ENCODE data around the gene CTSL. TPM values are rescaled to one million over a fixed set of nuclear protein-coding genes. Genes with fewer than 3 reads are reported as not detected.

The CTSL gene
- total RNA-seq, 1 experiment from 2014 or later, result 84.2 TPM

DNA sequence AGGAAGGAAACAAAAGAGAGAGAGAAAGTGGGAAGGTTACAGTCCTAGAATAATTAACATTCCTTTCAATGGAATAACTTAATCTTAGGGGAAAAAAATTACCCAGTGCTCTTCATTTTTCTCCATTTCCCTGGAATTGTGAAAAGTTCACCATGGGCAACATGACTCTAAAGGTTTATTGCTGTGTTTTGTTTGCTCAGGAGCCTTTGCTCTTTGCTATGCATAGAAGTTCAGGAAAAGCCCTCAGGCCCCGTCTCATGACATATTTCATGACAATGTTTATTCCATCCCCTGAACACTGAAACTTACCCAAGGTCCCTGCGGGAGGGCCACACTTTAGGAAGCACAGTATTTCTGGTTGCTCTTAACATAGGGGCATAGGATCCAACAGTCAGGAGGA is 9.8 kb upstream of the CTSL start:
- TF ChIP-seq, protein P1, sequence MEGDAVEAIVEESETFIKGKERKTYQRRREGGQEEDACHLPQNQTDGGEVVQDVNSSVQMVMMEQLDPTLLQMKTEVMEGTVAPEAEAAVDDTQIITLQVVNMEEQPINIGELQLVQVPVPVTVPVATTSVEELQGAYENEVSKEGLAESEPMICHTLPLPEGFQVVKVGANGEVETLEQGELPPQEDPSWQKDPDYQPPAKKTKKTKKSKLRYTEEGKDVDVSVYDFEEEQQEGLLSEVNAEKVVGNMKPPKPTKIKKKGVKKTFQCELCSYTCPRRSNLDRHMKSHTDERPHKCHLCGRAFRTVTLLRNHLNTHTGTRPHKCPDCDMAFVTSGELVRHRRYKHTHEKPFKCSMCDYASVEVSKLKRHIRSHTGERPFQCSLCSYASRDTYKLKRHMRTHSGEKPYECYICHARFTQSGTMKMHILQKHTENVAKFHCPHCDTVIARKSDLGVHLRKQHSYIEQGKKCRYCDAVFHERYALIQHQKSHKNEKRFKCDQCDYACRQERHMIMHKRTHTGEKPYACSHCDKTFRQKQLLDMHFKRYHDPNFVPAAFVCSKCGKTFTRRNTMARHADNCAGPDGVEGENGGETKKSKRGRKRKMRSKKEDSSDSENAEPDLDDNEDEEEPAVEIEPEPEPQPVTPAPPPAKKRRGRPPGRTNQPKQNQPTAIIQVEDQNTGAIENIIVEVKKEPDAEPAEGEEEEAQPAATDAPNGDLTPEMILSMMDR (IDR thresholded peaks at IDR 0.05; ENCODE audit: unreplicated experiment), result no peak
- no peak for DNase-seq (ENCODE audit: unreplicated experiment)
- peaks cover 17% of the 10 kb centered on the region for H3K4me1 Mint-ChIP-seq (ENCODE audit: insufficient read depth, unreplicated experiment)
- no peak overlapping the region for H3K27ac Mint-ChIP-seq (ENCODE audit: low read depth, unreplicated experiment)
- POLR2A ChIA-PET, result no interaction called here
- CTCF ChIA-PET, result no interaction called here
- intact Hi-C loops (cut with micrococcal nuclease), result no loop called here
- no TSS peak for BruUV-seq (replicated peaks)
- H3K4me3 Mint-ChIP-seq (ENCODE audit: unreplicated experiment), result no peak overlapping the region
- no peaks in the 10 kb centered on the region for H3K27me3 Mint-ChIP-seq (ENCODE audit: insufficient read depth, unreplicated experiment)
- no peaks in the 10 kb centered on the region for H3K9me3 Mint-ChIP-seq (ENCODE audit: unreplicated experiment)
- H3K36me3 Mint-ChIP-seq (ENCODE audit: insufficient read depth, unreplicated experiment), result peaks cover 5% of the 10 kb centered on the region

DNA sequence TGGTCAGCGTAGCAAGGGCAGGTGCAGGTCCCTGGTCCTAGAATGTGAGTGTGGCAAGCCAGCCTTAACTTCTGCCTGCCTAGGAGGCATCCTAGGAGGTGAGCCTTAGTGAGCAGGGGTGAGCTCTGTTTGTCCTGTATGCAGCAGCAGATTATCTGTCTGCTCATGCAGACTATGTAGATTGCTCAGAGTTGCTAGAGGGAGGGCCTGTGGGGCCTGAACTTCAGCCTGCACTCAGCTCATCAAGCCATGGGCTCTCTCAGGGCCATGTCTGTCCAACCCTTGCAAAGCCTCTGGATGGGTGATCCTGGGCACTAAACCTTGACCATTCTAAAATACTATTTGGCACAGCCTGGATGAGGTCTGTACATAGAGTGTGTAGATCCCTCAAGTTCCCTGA is 8.5 kb upstream of the CTSL start:
- H3K27me3 Mint-ChIP-seq (ENCODE audit: insufficient read depth, unreplicated experiment), result no peaks in the 10 kb centered on the region
- no peak for DNase-seq (ENCODE audit: unreplicated experiment)
- ChIA-PET CTCF (interaction anchor here (1.5 kb wide), 1 partner anchor 95 kb away, joined by 4 read pairs; no protein-coding TSS in a partner anchor), POLR2A (no interaction called here)
- H3K36me3 Mint-ChIP-seq (ENCODE audit: insufficient read depth, unreplicated experiment), result peaks cover 5% of the 10 kb centered on the region
- H3K4me3 Mint-ChIP-seq (ENCODE audit: unreplicated experiment), result no peak overlapping the region
- no TSS peak for BruUV-seq (replicated peaks)
- peaks cover 17% of the 10 kb centered on the region for H3K4me1 Mint-ChIP-seq (ENCODE audit: insufficient read depth, unreplicated experiment)
- no peaks in the 10 kb centered on the region for H3K9me3 Mint-ChIP-seq (ENCODE audit: unreplicated experiment)
- TF ChIP-seq, protein P1 (IDR thresholded peaks at IDR 0.05; ENCODE audit: unreplicated experiment), result no peak
- no peak overlapping the region for H3K27ac Mint-ChIP-seq (ENCODE audit: low read depth, unreplicated experiment)
- intact Hi-C loops (cut with micrococcal nuclease), result no loop called here

DNA sequence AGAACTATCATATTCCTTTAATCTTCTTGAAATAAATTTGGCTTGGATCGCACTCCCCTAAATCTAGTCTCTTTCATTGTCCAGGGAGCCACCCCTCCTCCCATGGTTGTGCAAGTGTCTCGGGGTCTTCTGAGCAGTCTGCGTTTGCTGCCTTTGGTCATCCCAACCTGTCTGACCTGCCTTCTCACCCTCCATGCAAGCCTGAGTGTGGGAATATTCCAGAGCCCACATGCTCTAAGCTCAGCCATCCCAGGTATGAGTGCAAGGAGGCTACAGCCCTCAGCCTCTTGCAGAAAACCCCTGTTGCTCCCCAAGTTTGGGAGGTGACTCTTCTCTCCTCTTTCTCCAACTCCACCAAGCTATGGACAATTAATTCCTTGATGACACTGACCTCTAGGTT is 7.7 kb upstream of the CTSL start:
- ChIA-PET CTCF (interaction anchor here (1.5 kb wide), 1 partner anchor 94 kb away, joined by 4 read pairs; no protein-coding TSS in a partner anchor), POLR2A (interaction anchor here (0.6 to 0.7 kb wide), 2 partner anchors 675 to 1671 kb away, joined by 3 to 4 read pairs; no protein-coding TSS in a partner anchor)
- H3K4me1 Mint-ChIP-seq (ENCODE audit: insufficient read depth, unreplicated experiment), result peaks cover 10% of the 10 kb centered on the region
- intact Hi-C loops (cut with micrococcal nuclease), result no loop called here
- no peak for DNase-seq (ENCODE audit: unreplicated experiment)
- H3K4me3 Mint-ChIP-seq (ENCODE audit: unreplicated experiment), result no peak overlapping the region
- no peak overlapping the region for H3K27ac Mint-ChIP-seq (ENCODE audit: low read depth, unreplicated experiment)
- H3K27me3 Mint-ChIP-seq (ENCODE audit: insufficient read depth, unreplicated experiment), result no peaks in the 10 kb centered on the region
- no TSS peak for BruUV-seq (replicated peaks)
- TF ChIP-seq, protein P1 (IDR thresholded peaks at IDR 0.05; ENCODE audit: unreplicated experiment), result no peak
- no peaks in the 10 kb centered on the region for H3K9me3 Mint-ChIP-seq (ENCODE audit: unreplicated experiment)
- H3K36me3 Mint-ChIP-seq (ENCODE audit: insufficient read depth, unreplicated experiment), result peaks cover 2% of the 10 kb centered on the region

DNA sequence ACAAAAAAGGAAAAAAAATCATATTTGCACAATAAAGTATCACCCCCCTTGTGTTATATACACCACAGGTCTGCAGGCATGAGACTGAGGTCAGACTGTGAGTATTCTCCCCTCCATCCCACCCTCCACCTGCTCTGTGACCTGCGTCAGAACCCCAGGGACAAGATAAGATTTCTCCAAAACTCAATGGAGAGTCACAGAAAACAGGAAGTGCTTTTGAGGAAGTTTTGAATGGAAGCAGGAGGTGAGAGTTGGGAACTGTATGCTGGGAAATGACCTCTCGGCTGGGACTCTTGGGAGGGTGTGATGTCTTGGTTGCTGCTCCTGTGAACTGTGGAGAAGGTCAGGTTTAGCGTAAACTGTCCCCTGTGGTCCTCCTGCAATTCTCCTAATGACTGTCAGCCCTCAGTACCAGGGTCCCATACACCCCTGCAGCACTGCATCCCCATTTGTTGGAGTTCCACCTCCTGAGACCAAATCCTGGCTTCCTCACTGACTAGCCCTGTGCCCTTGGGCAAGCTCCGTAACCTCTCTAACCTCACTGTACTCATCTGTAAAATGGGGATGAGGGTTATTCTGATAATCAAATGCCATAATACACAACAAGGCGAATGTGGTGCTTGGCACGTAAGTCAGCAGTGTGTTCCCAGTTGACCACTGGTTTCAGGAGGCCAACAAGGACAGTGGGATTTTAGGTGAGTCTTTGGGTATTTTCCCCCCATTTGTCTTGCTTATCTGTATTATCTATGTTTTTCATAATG is 6.9 kb upstream of the CTSL start:
- H3K4me3 Mint-ChIP-seq (ENCODE audit: unreplicated experiment), result no peak overlapping the region
- H3K27me3 Mint-ChIP-seq (ENCODE audit: insufficient read depth, unreplicated experiment), result no peaks in the 10 kb centered on the region
- H3K36me3 Mint-ChIP-seq (ENCODE audit: insufficient read depth, unreplicated experiment), result no peaks in the 10 kb centered on the region
- DNase-seq (ENCODE audit: unreplicated experiment), result no peak
- TF ChIP-seq, protein P1 (IDR thresholded peaks at IDR 0.05; ENCODE audit: unreplicated experiment), result no peak
- intact Hi-C loops (cut with micrococcal nuclease), result no loop called here
- H3K4me1 Mint-ChIP-seq (ENCODE audit: insufficient read depth, unreplicated experiment), result peaks cover 5% of the 10 kb centered on the region
- no TSS peak for BruUV-seq (replicated peaks)
- H3K9me3 Mint-ChIP-seq (ENCODE audit: unreplicated experiment), result no peaks in the 10 kb centered on the region
- no peak overlapping the region for H3K27ac Mint-ChIP-seq (ENCODE audit: low read depth, unreplicated experiment)
- POLR2A ChIA-PET, result interaction anchor here (0.6 to 0.7 kb wide), 2 partner anchors 674 to 1670 kb away, joined by 3 to 4 read pairs; no protein-coding TSS in a partner anchor
- CTCF ChIA-PET, result no interaction called here

All from MCF 10A (cell line).